Erythroblast (primary cell): ENCODE measurements around the gene IL18RAP.

Experiments
- GATA1 ChIP-seq: IDR thresholded peaks from 2 replicates; pipeline ENCODE4 v1.6.1; 2011; ENCODE audit warnings: low read depth, mild to moderate bottlenecking, control low read depth, low read length, moderate library complexity
- POLR2A ChIP-seq: IDR thresholded peaks from 2 replicates; pipeline ENCODE4 v1.6.1; 2011; ENCODE audit warnings: mild to moderate bottlenecking, low read length

GRCh38 chr2:102473020-102473419 lies 50.1 kb downstream of the IL18RAP start, which contains the start of gene SLC9A4:
- no peak for TF ChIP-seq POLR2A
- no peak for TF ChIP-seq GATA1
